Heart left ventricle (tissue), 16 donors: ENCODE measurements around the gene SLC10A1. TPM values are rescaled to one million over a fixed set of nuclear protein-coding genes. Genes with fewer than 3 reads are reported as not detected.

Experiments used
- ATAC-seq, 4 donors: fragments of 200-7000 bp; cut with Tn5 transposase; one replicate each; pipeline ENCODE4 v1.9.1; 2020 to 2022; ENCODE audit warnings: moderate library complexity in 4 of 4, mild to moderate bottlenecking in 3 of 4, moderate number of reproducible peaks in 1 of 4
- DNase-seq, 5 donors: peaks; one replicate each; pipeline ENCODE4 v3.0.0-alpha.2; 2020
- H3K27ac ChIP-seq, 12 donors: fragments of 200-600 bp; sonication (generic) in 4 of 12; one replicate each; pipeline versions ENCODE4 v1.5.0 to v1.8.0; 2016 to 2022; ENCODE audit warnings: mild to moderate bottlenecking in 2 of 12
- H3K27me3 ChIP-seq, 9 donors: fragments of 200-600 bp; sonication (generic) in 2 of 9; one replicate each; pipeline versions ENCODE4 v1.5.1 to v1.8.0; 2016 to 2022; ENCODE audit warnings: mild to moderate bottlenecking in 3 of 9
- H3K36me3 ChIP-seq, 9 donors: fragments of 200-600 bp; sonication (generic) in 2 of 9; one replicate each; pipeline versions ENCODE4 v1.5.0 to v1.8.0; 2018 to 2022; ENCODE audit warnings: mild to moderate bottlenecking in 2 of 9
- H3K4me1 ChIP-seq, 12 donors: fragments of 200-600 bp; sonication (generic) in 4 of 12; one replicate each; pipeline versions ENCODE4 v1.5.0 to v1.8.0; 2016 to 2022; ENCODE audit warnings: mild to moderate bottlenecking in 3 of 12
- H3K4me3 ChIP-seq, 12 donors: fragments of 200-600 bp; sonication (generic) in 4 of 12; one replicate each; pipeline versions ENCODE4 v1.5.0 to v1.8.0; 2017 to 2022; ENCODE audit warnings: mild to moderate bottlenecking in 9 of 12, moderate library complexity in 4 of 12
- H3K9me3 ChIP-seq, 12 donors: fragments of 200-600 bp; sonication (generic) in 4 of 12; one replicate each; pipeline versions ENCODE4 v1.5.0 to v1.8.0; 2016 to 2022; ENCODE audit warnings: mild to moderate bottlenecking in 1 of 12
- CTCF ChIP-seq, 12 donors: fragments of 200-600 bp; sonication (generic) in 4 of 12; IDR thresholded peaks; one replicate each; pipeline versions ENCODE4 v1.5.0 to v1.8.0; 2018 to 2022; ENCODE audit warnings: antibody characterized with exemption in 12 of 12, mild to moderate bottlenecking in 5 of 12
- POLR2A ChIP-seq, 2 donors: fragments of 450-650 bp; IDR thresholded peaks; one replicate each; pipeline ENCODE4 v1.6.1; 2017; ENCODE audit warnings: antibody characterized with exemption in 2 of 2, mild to moderate bottlenecking in 2 of 2, moderate library complexity in 2 of 2
- WGBS, 4 donors: extraction: QIAGEN DNeasy Blood & Tissue Kit in 2 of 4; methylation state at CpG; one replicate each; pipeline versions ENCODE4 v1.1.5 to v1.1.7; 2013 to 2018; 5-methylcytosine and 5-hydroxymethylcytosine counted together
- intact Hi-C, 10 donors: fragments of 100-400 bp; cut with DNase I; formaldehyde crosslinking; loops; one replicate each; pipeline versions ENCODE4 v1.11.1 to v1.14.2; 2022
- polyA plus RNA-seq, 2 donors: library from polyadenylated mRNA; stranded (reverse); fragments of 200-250 nt; gene quantifications; one replicate each; pipeline ENCODE4 v1.2.3, GENCODE V29; 2013
- total RNA-seq, 9 donors: library from RNA; depleted of rRNA in 2 of 9; stranded (reverse); fragments of >200 nt in 2 of 9; fragmentation: NEBNext Ultra II Directional in 3 of 9; extraction: Animal tissue kit (Norgen Biotek cat#: 25700) in 3 of 9; gene quantifications; one replicate each; pipeline versions ENCODE4 v1.1.0 to v1.2.4, GENCODE V29; 2016 to 2023
- donor health status: ischemic (EF 13 %, LVEDD 7.1; RV severe dilation, severe dysfunction).
- donor health status: healthy with polysubstance abuse.
- donor health status: DM: no; HTN: yes; CAD: no.
- donor health status: DM: no; HTN: no; CAD: no.
- donor health status: ischemic (EF 25% LVEDD 6.9; RV normal size, moderate dysfunction).
- donor health status: ischemic (EF 25% LVEDD 5.7; RV mildly dilated, moderate dysfunction).
- donor health status: healthy.
- donor health status: DM: yes; HTN: yes; CAD: no.
- donor health status: ischemic (EF 35%, LVEDD 5.7; RV mildly dilated, moderate dysfunction).
- donor health status: nonischemic (EF 11% LVEDD 7.7; RV severe dilation, severe dysfunction).
- donor health status: DM: yes; HTN: yes; CAD: no.
- donor health status: PGD.
- donor health status: ischemic (EF 29% LVEDD 5.4; RV normal size, mild dysfunction).
- donor health status: nonischemic (EF 23%, LVEDD 6.1; RV moderate dilation, normal function).

The SLC10A1 gene
- total and polyA plus RNA-seq, 11 donors, result not detected

GRCh38 chr14:69811868-69812252, 14.8 kb upstream of the SLC10A1 start:
- H3K27me3 ChIP-seq, result peaks cover 0 to 28% (median 1%) of the 10 kb centered on the region in 9 donors
- H3K4me1 ChIP-seq, result no peaks in the 10 kb centered on the region
- intact Hi-C loops, result loop anchor here in 3 of 10 donors (10.0 kb wide), 2 partner anchors 503 to 1003 kb away; no protein-coding TSS in a partner anchor

GRCh38 chr14:69811227-69811867, 14.3 kb upstream of the SLC10A1 start:
- H3K9me3 ChIP-seq, result no peaks in the 10 kb centered on the region
- H3K27ac ChIP-seq, result no peak overlapping the region
- DNase-seq, result no peak
- TF ChIP-seq POLR2A (IDR thresholded peaks at IDR 0.05), result no peak
- no peak for TF ChIP-seq CTCF (IDR thresholded peaks at IDR 0.05)
- no peak for ATAC-seq
- peaks cover 0 to 23% (median 0%) of the 10 kb centered on the region in 9 donors for H3K27me3 ChIP-seq
- H3K4me1 ChIP-seq, result no peaks in the 10 kb centered on the region
- H3K4me3 ChIP-seq, result no peak overlapping the region
- H3K36me3 ChIP-seq, result no peaks in the 10 kb centered on the region
- 77 to 82% (median 81%) methylated on average over 13 of the region's 13 CpGs for WGBS, 4 donors
- intact Hi-C loops, result loop anchor here in 3 of 10 donors (10.0 kb wide), 2 partner anchors 503 to 1003 kb away; no protein-coding TSS in a partner anchor

More at GRCh38 chr14:69811868-69812252, 14.8 kb upstream of the SLC10A1 start:
- no peaks in the 10 kb centered on the region for H3K9me3 ChIP-seq
- WGBS, 4 donors, result 92 to 93% (median 92%) methylated on average over 10 of the region's 10 CpGs
- DNase-seq (no peak), ATAC-seq (no peak)
- no peak overlapping the region for H3K27ac ChIP-seq
- H3K36me3 ChIP-seq, result no peaks in the 10 kb centered on the region
- TF ChIP-seq CTCF (IDR thresholded peaks at IDR 0.05) (no peak), POLR2A (IDR thresholded peaks at IDR 0.05) (no peak)
- no peak overlapping the region for H3K4me3 ChIP-seq

GRCh38 chr14:69808919-69809808, 12.1 kb upstream of the SLC10A1 start:
- Histone ChIP-seq H3K27ac (no peak overlapping the region), H3K27me3 (peaks cover 0 to 9% (median 0%) of the 10 kb centered on the region in 9 donors), H3K36me3 (no peaks in the 10 kb centered on the region), H3K4me1 (no peaks in the 10 kb centered on the region), H3K9me3 (peaks cover 0 to 3% (median 0%) of the 10 kb centered on the region in 12 donors), H3K4me3 (no peak overlapping the region)
- intact Hi-C loops, result no loop called here
- 77 to 84% (median 84%) methylated on average over 12 of the region's 12 CpGs for WGBS, 4 donors
- ATAC-seq, result no peak
- TF ChIP-seq CTCF (IDR thresholded peaks at IDR 0.05), result no peak
- no peak for TF ChIP-seq POLR2A (IDR thresholded peaks at IDR 0.05)
- DNase-seq, result no peak

GRCh38 chr14:69807192-69807591, 10.2 kb upstream of the SLC10A1 start:
- WGBS, 4 donors, result 65 to 83% (median 71%) methylated on average over 1 of the region's 1 CpG
- intact Hi-C loops, result no loop called here

More at GRCh38 chr14:69807192-69807591, 10.2 kb upstream of the SLC10A1 start:
- no peak for ATAC-seq
- H3K36me3 ChIP-seq, result no peaks in the 10 kb centered on the region
- peaks cover 0 to 9% (median 0%) of the 10 kb centered on the region in 9 donors for H3K27me3 ChIP-seq
- peaks cover 0 to 3% (median 0%) of the 10 kb centered on the region in 12 donors for H3K9me3 ChIP-seq
- no peak for DNase-seq
- H3K4me3 ChIP-seq, result no peak overlapping the region
- no peak for TF ChIP-seq CTCF (IDR thresholded peaks at IDR 0.05)
- no peak for TF ChIP-seq POLR2A (IDR thresholded peaks at IDR 0.05)
- H3K27ac ChIP-seq, result no peak overlapping the region
- no peaks in the 10 kb centered on the region for H3K4me1 ChIP-seq
